HUDEP-2 (cell line): Measurements from ENCODE around the gene MRPS31.

Experiments
- DNase-seq, 76 experiments: peaks; one replicate each; lab custom pipeline; 2025; ENCODE audit not compliant: unreplicated experiment in 76 of 76; lab: John Stamatoyannopoulos, UW

Gene MRPS31

DNA sequence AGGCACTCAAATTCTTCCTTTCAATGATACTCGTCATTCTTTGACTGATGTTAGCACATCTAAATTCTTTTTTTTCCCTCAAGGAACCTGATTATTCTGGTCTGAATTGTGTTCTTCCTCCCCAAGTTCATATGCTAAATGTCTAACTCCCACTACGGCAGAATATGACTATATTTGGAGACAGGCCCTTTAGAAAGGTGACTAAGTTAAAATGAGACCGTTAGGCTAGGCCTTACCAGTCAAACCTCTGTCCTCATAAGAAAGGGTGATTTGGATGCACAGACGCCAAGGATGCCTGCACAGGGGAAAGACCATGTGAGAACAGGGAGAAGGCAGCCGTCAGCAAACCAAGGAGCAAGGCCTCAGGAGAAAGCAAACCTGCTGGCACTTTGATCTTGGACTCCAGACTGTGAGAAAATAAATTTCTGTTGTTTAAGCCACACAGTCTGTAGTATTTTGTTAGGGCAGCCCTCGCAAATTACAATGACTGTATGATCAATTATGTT lies 91.5 kb downstream of the MRPS31 start:
- DNase-seq, result no peak
